A549 (cell line): ENCODE measurements around the gene MB21D2. TPM values are rescaled to one million over a fixed set of nuclear protein-coding genes. Genes with fewer than 3 reads are reported as not detected.

Experiments
- ATAC-seq, 2 experiments: fragments of 200-7000 bp in 1 of 2; fragments of >200 bp in 1 of 2; cut with Nextera tagmentation in 1 of 2; cut with Tn5 transposase in 1 of 2; 3 replicates each; pipeline versions ENCODE4 v1.8.0 to v1.9.1; 2018 to 2020; ENCODE audit warnings: mild to moderate bottlenecking in 1 of 2, moderate library complexity in 1 of 2
- CTCF ChIA-PET: fragments of 300-600 bp; sonication (Branson Sonifier 250); formaldehyde crosslinking; extraction: SDS; loops from one replicate; lab custom pipeline; 2021; ENCODE audit warnings: antibody characterized with exemption, inconsistent platforms; lab: Yijun Ruan, JAX
- POLR2A ChIA-PET: fragments of 350-600 bp; formaldehyde crosslinking; extraction: SDS; loops from one replicate; lab custom pipeline; 2021; ENCODE audit warnings: antibody characterized with exemption, inconsistent platforms; lab: Yijun Ruan, JAX
- DNase-seq, 2 experiments: peaks; one replicate each; pipeline versions ENCODE4 v3.0.0 to v3.0.0-alpha.2; 2011 to 2016; ENCODE audit warnings: low read depth in 1 of 2, low spot score in 1 of 2
- FAIRE-seq: peaks from 2 replicates; lab custom pipeline; 2011; peaks lifted over from hg19 to GRCh38; lab: Jason Lieb, UNC
- H3K27ac ChIP-seq, 2 experiments: fragments of >200 bp; sonication (Bioruptor Twin); formaldehyde crosslinking; 3 replicates each; pipeline ENCODE4 v1.5.1; 2016 to 2017
- H3K4me1 ChIP-seq: fragments of >200 bp; sonication (Bioruptor Twin); formaldehyde crosslinking; 3 replicates; pipeline ENCODE4 v1.6.1; 2016
- H3K4me2 ChIP-seq: fragments of >200 bp; sonication (Bioruptor Twin); formaldehyde crosslinking; 3 replicates; pipeline ENCODE4 v1.6.1; 2016
- H3K4me3 ChIP-seq: fragments of >200 bp; sonication (Bioruptor Twin); formaldehyde crosslinking; 3 replicates; pipeline ENCODE4 v1.5.1; 2016
- H3K9me3 ChIP-seq: fragments of >200 bp; sonication (Bioruptor Twin); formaldehyde crosslinking; 3 replicates; pipeline ENCODE4 v1.6.1; 2016
- BHLHE40 ChIP-seq: IDR thresholded peaks from 2 replicates; pipeline ENCODE4 v1.6.1; 2012; ENCODE audit warnings: low read depth, low read length, inconsistent platforms
- ESRRA ChIP-seq: fragments of 150-350 bp; IDR thresholded peaks from 2 replicates; pipeline ENCODE4 v1.6.1; 2014; ENCODE audit warnings: mild to moderate bottlenecking, low read length, borderline replicate concordance
- FOSL2 ChIP-seq, 2 experiments: fragments of 450-650 bp in 1 of 2; fragments of >200 bp in 1 of 2; sonication (Bioruptor Twin) in 1 of 2; formaldehyde crosslinking; IDR thresholded peaks; 2 replicates each; pipeline versions ENCODE4 v1.5.0 to v1.6.1; 2016 to 2020; ENCODE audit warnings: mild to moderate bottlenecking in 1 of 2, moderate library complexity in 1 of 2
- GATA3 ChIP-seq: IDR thresholded peaks from 2 replicates; pipeline ENCODE4 v1.6.1; 2012; ENCODE audit warnings: borderline replicate concordance
- HDAC2 ChIP-seq: fragments of 200-600 bp; sonication (generic); IDR thresholded peaks from 2 replicates; pipeline ENCODE4 v1.6.1; 2016
- HOXA7 ChIP-seq: fragments of 250-450 bp; sonication (Bioruptor Pico); IDR thresholded peaks from 2 replicates; pipeline ENCODE4 v1.5.0; 2020; ENCODE audit warnings: mild to moderate bottlenecking, moderate library complexity
- KDM1A ChIP-seq: fragments of 200-600 bp; sonication (generic); IDR thresholded peaks from 2 replicates; pipeline ENCODE4 v1.6.1; 2016; ENCODE audit warnings: low read depth, mild to moderate bottlenecking
- KDM5A ChIP-seq: fragments of 200-600 bp; sonication (generic); IDR thresholded peaks from 2 replicates; pipeline ENCODE4 v1.6.1; 2016; ENCODE audit warnings: antibody characterized with exemption, mild to moderate bottlenecking
- MAFK ChIP-seq: fragments of 450-650 bp; IDR thresholded peaks from 2 replicates; pipeline ENCODE4 v1.6.1; 2014; ENCODE audit not compliant: partially characterized antibody
- NR3C1 ChIP-seq: fragments of >200 bp; sonication (Bioruptor Twin); formaldehyde crosslinking; IDR thresholded peaks from 3 replicates; pipeline ENCODE4 v1.6.1; 2017
- POLR2AphosphoS2 ChIP-seq: conservative IDR thresholded peaks from 2 replicates; pipeline ENCODE4 v1.6.1; 2012; ENCODE audit warnings: low read length, improper control_type of control experiment, inconsistent platforms
- RAD21 ChIP-seq, 2 experiments: fragments of >200 bp in 1 of 2; sonication (Bioruptor Twin) in 1 of 2; formaldehyde crosslinking in 1 of 2; IDR thresholded peaks in 1 of 2; conservative IDR thresholded peaks in 1 of 2; 2 replicates in 1 of 2; 3 replicates in 1 of 2; pipeline ENCODE4 v1.6.1; 2012 to 2018; ENCODE audit warnings: inconsistent platforms in 1 of 2
- TFCP2L1 ChIP-seq: fragments of 250-450 bp; sonication (Bioruptor Pico); IDR thresholded peaks from 2 replicates; pipeline ENCODE4 v1.5.0; 2021; ENCODE audit warnings: mild to moderate bottlenecking
- ZC3H11A ChIP-seq: fragments of 450-650 bp; IDR thresholded peaks from 2 replicates; pipeline ENCODE4 v1.6.1; 2014; ENCODE audit warnings: antibody characterized with exemption, mild to moderate bottlenecking
- ZFP36 ChIP-seq: fragments of 450-650 bp; IDR thresholded peaks from 2 replicates; pipeline ENCODE4 v1.6.1; 2014; ENCODE audit warnings: borderline replicate concordance; ENCODE audit not compliant: partially characterized antibody
- ZNF302 ChIP-seq: fragments of 250-450 bp; sonication (Bioruptor Pico); IDR thresholded peaks from 2 replicates; pipeline ENCODE4 v1.9.0; 2021; ENCODE audit warnings: inconsistent platforms, mild to moderate bottlenecking, moderate library complexity
- WGBS: methylation state at CpG from one replicate; pipeline ENCODE4 v1.1.6; 2017; ENCODE audit errors: missing lambda C conversion rate; 5-methylcytosine and 5-hydroxymethylcytosine counted together
- polyA plus RNA-seq, 4 experiments: library from polyadenylated mRNA; depleted of rRNA in 3 of 4; stranded (reverse); fragments of >200 nt; fragmentation: RNase III in 1 of 4; extraction: RNeasy Plus Mini Kit Qiagen cat#74134 plus additional on column Dnase treatment in 1 of 4; gene quantifications; 2 replicates in 3 of 4; 3 replicates in 1 of 4; pipeline ENCODE4 v1.2.3, GENCODE V29; 2011 to 2017
- TF ChIP-seq, protein P1 (sequence below): fragments of 250-450 bp; sonication (Bioruptor Pico); IDR thresholded peaks from 2 replicates; pipeline ENCODE4 v1.5.0; 2021; ENCODE audit warnings: mild to moderate bottlenecking, moderate library complexity, borderline replicate concordance
- TF ChIP-seq, protein P2 (sequence below): fragments of >200 bp; sonication (Bioruptor Twin); formaldehyde crosslinking; IDR thresholded peaks from 3 replicates; pipeline ENCODE4 v1.5.1; 2016

Gene MB21D2
- polyA plus RNA-seq, 2 of the 4 experiments (the other 2 are of a cell fraction): 4.8 to 7.5 TPM

DNA sequence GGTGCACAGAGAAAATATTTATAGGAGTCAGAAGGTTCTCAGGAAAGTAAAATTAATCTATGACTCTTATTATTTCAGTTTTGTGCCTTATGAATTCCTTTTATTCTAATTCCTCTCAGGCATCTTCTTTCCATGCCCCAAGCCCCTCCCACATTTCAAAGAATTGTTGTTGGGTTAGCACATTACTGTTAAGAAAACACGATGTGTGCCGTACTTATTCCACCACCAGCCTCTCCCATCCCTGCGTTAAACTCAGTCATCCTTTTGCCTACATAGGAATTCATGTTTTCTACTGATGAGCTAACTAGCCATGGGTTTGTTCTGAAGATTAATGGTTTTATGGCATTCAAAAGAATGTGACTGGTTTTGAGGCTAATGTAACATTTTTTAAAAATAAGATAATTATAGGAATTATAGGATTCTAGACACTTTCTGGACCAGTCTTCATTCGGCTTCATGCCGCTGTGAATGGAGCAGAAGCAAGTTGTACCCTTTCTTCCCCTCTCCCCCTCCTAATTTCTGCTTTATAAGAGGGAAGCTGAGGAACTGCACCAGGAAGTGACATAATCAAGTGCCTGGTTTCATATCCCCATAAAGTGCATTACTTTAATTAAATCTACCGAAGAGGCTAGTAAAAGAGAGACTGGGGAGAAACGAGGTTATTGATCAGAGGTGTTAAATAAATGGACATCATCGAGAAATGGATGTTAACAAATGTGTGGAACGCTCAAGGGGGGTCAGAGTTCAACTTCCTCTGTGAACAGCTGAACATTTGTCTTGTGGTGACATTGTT lies 12.3 kb upstream of the MB21D2 start:
- FAIRE-seq: no peak
- no peak for ATAC-seq
- 80% methylated on average over 9 of the region's 9 CpGs for WGBS
- ChIA-PET POLR2A (interaction anchor here (1.5 kb wide), 1 partner anchor 12 kb away, joined by 6 read pairs; the partner anchor contains the start of gene MB21D2), CTCF (interaction anchor here (0.6 to 1.4 kb wide), 2 partner anchors 25 to 113 kb away, joined by 3 to 6 read pairs; no protein-coding TSS in a partner anchor)
- DNase-seq: no peak
- H3K4me2 ChIP-seq: peak overlapping the region; percentile 63
- peaks cover 39% of the 10 kb centered on the region for H3K4me1 ChIP-seq
- H3K9me3 ChIP-seq: no peaks in the 10 kb centered on the region
- TF ChIP-seq GATA3 (no peak), POLR2AphosphoS2 (no peak), TFCP2L1 (CRISPR knock-in tag) (no peak), HOXA7 (CRISPR knock-in tag) (no peak), ZFP36 (no peak), NR3C1 (no peak), ZNF302 (no peak), KDM1A (no peak), ZC3H11A (no peak), BHLHE40 (no peak)
- TF ChIP-seq, protein P1, sequence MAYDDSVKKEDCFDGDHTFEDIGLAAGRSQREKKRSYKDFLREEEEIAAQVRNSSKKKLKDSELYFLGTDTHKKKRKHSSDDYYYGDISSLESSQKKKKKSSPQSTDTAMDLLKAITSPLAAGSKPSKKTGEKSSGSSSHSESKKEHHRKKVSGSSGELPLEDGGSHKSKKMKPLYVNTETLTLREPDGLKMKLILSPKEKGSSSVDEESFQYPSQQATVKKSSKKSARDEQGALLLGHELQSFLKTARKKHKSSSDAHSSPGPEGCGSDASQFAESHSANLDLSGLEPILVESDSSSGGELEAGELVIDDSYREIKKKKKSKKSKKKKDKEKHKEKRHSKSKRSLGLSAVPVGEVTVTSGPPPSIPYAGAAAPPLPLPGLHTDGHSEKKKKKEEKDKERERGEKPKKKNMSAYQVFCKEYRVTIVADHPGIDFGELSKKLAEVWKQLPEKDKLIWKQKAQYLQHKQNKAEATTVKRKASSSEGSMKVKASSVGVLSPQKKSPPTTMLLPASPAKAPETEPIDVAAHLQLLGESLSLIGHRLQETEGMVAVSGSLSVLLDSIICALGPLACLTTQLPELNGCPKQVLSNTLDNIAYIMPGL (CRISPR knock-in tag): no peak
- H3K27ac ChIP-seq: peak overlapping the region in 1 of 2 experiments; percentile 28; a peak in 1 of 6 replicates
- no peak overlapping the region for H3K4me3 ChIP-seq

DNA sequence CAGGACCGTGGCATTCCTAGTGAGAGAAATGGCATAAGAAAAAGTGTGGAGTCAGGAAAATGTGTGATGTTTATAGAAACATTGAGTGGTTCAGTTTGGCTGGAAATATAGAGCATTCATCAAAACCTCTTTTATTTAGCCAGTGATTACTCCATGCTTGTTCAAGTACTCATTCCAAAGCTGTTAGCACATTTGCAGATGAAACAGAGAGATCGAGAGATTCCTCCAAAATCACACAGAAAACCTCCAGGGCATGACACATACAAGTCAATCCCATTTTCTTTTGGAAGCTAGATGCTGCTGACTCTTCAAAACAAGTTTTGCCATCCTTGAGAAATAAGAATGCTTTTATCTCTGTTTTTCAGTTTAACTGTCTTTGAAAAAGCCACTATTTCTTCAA lies 11.5 kb upstream of the MB21D2 start:
- peak in 1 of 2 experiments; percentile 12 for DNase-seq
- peaks cover 39% of the 10 kb centered on the region for H3K4me1 ChIP-seq
- peak overlapping the region; percentile 4 to 28; a peak in 3 of 6 replicates for H3K27ac ChIP-seq
- H3K9me3 ChIP-seq: no peaks in the 10 kb centered on the region
- TF ChIP-seq MAFK (peak; percentile 51), HDAC2 (no peak)
- no peak for FAIRE-seq
- POLR2A ChIA-PET: interaction anchor here (1.5 kb wide), 1 partner anchor 12 kb away, joined by 6 read pairs; the partner anchor contains the start of gene MB21D2
- CTCF ChIA-PET: interaction anchor here (0.6 to 0.7 kb wide), 3 partner anchors 24 to 461 kb away, joined by 3 read pairs; no protein-coding TSS in a partner anchor
- H3K4me2 ChIP-seq: peak overlapping the region; percentile 63
- ATAC-seq: peak in 1 of 2 experiments; percentile 63; a peak in 3 of 6 replicates
- 5% methylated on average over 2 of the region's 2 CpGs for WGBS
- no peak overlapping the region for H3K4me3 ChIP-seq

DNA sequence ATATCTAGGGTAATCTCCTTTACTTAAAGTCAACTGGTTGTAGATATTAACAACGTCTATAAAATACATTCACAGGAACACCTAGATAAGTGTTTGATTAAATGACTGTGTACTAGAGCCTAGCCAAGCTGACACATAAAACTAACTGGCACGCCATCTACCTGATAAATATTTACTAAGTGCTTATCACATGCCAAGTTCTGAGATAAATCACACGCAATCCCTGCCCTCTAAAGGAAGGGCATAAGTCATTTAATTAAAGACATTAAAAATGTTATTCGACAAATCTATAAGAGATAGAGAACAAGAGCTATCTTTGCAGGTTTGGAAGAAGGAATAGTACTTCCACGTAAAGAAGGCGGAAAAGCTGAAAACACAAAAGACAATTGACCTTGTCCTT lies 11.1 kb upstream of the MB21D2 start:
- ChIA-PET POLR2A (interaction anchor here (1.5 kb wide), 1 partner anchor 11 kb away, joined by 6 read pairs; the partner anchor contains the start of gene MB21D2), CTCF (interaction anchor here (0.7 kb wide), 2 partner anchors 112 to 461 kb away, joined by 3 read pairs; no protein-coding TSS in a partner anchor)
- FAIRE-seq: no peak
- ATAC-seq: peak; percentile 39 to 76; a peak in 3 of 6 replicates
- Histone ChIP-seq H3K4me2 (peak overlapping the region; percentile 63), H3K27ac (peak overlapping the region; percentile 4 to 41; a peak in 3 of 6 replicates), H3K4me3 (no peak overlapping the region), H3K9me3 (no peaks in the 10 kb centered on the region), H3K4me1 (peaks cover 40% of the 10 kb centered on the region)
- TF ChIP-seq ESRRA: no peak
- peak; percentile 70; the same call in 1 of the 2 replicates for TF ChIP-seq GATA3
- TF ChIP-seq FOSL2 (IDR thresholded peaks at IDR 0.05): no peak
- TF ChIP-seq FOSL2 (CRISPR knock-in tag; IDR thresholded peaks at IDR 0.05): peak; percentile 28; the same call in 1 of the 2 replicates
- no peak for TF ChIP-seq KDM5A
- TF ChIP-seq, protein P2, sequence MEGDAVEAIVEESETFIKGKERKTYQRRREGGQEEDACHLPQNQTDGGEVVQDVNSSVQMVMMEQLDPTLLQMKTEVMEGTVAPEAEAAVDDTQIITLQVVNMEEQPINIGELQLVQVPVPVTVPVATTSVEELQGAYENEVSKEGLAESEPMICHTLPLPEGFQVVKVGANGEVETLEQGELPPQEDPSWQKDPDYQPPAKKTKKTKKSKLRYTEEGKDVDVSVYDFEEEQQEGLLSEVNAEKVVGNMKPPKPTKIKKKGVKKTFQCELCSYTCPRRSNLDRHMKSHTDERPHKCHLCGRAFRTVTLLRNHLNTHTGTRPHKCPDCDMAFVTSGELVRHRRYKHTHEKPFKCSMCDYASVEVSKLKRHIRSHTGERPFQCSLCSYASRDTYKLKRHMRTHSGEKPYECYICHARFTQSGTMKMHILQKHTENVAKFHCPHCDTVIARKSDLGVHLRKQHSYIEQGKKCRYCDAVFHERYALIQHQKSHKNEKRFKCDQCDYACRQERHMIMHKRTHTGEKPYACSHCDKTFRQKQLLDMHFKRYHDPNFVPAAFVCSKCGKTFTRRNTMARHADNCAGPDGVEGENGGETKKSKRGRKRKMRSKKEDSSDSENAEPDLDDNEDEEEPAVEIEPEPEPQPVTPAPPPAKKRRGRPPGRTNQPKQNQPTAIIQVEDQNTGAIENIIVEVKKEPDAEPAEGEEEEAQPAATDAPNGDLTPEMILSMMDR: 0 out of 3 replicates have a peak, but pooled peaks have one; percentile 11
- peak; percentile 12 to 23; a peak in 1 of 5 replicates for TF ChIP-seq RAD21 (conservative IDR thresholded peaks at IDR 0.05 in 1 of 2, IDR thresholded peaks at IDR 0.05 in 1 of 2)
- whole genome bisulfite sequencing: 22% methylated on average over 6 of the region's 6 CpGs
- peak in 1 of 2 experiments; percentile 48 for DNase-seq
